GM12872 (cell line): ENCODE data around the gene TMEM272.
A peak's percentile ranks its signal among the peaks of the same experiment; 100 is the strongest.

Experiments used
- CTCF ChIP-seq: IDR thresholded peaks from 3 replicates; pipeline ENCODE4 v1.5.1; 2011; ENCODE audit warnings: low read depth, mild to moderate bottlenecking, low read length, moderate library complexity; ENCODE audit not compliant: insufficient read depth

The TMEM272 gene

DNA sequence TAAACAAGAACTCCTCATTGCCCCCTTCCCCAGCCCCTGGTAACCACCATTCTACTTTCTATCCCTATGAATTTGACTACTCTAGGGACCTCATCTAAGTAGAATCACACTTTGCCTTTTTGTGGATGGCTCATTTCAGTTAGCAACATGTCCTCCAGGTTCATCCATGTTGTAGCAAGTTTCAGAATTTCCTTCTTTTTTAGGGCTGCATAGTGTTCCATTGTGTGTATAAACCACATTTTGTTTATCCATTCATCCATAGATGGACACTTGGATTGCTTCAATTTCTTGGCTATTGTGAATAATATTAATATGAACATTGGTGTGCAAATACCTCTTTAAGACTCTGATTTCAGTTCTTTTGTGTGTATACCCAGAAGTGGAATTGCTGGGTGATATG, 36.2 kb downstream of the TMEM272 start:
- TF ChIP-seq CTCF: no peak

DNA sequence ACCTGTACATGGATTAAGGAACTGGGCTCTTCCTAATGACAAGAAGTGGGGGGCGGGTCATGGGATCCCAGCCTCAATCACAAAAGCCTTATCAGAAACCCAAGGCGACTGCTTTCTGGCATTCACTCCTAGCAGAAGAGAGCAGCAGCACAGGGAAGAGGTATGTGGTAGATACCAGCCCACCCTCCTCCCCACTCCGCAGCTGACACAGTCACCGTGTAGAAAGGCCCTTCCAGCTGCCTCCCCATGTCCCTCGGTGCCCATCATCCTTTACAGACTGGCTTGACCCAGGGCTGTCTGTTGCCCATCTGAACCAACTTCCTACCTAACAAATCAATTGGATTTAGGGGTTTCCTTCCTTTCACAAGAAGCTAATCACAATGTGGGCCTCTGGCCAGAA, 37.9 kb downstream of the TMEM272 start:
- no peak for TF ChIP-seq CTCF

DNA sequence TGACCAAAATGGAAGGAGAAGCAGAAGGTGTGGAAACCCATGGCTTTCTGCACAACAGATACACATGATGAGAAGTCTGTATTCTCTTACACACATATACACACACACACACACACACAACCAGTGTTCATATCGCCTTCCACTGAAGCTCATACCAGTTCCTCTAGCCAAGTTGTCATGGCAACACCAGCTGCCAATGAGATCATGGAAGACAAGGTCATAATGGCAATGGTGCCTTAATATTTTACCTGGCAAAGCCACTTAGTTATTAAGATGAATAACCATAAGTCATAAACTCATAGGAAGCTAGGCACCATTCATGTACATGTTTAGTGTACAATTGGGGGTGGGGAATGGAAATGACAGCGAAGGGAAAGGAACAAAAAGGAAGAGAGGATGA, 38.4 kb downstream of the TMEM272 start:
- no peak for TF ChIP-seq CTCF

DNA sequence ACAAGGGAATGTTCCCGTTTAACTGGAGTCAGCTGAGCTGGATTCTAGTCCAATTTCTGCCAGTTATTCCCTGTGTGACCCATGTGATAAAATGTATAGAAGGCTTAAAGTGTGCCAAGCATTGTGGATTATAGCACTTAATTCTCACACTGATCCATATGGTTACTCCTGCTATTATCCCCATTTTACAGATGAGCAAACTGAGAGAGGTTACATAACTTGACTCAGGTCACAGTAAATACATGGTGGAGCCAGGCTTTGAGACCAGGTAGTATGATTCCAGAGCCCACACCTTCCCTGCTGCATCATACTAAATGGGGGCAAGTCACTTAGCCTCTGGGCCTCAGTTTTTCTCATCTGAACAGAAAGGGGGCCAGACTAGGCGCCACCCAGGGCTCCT, 39.1 kb downstream of the TMEM272 start:
- TF ChIP-seq CTCF: no peak

GRCh38 chr13:51805313-51805712, 39.7 kb downstream of the TMEM272 start:
- no peak for TF ChIP-seq CTCF

DNA sequence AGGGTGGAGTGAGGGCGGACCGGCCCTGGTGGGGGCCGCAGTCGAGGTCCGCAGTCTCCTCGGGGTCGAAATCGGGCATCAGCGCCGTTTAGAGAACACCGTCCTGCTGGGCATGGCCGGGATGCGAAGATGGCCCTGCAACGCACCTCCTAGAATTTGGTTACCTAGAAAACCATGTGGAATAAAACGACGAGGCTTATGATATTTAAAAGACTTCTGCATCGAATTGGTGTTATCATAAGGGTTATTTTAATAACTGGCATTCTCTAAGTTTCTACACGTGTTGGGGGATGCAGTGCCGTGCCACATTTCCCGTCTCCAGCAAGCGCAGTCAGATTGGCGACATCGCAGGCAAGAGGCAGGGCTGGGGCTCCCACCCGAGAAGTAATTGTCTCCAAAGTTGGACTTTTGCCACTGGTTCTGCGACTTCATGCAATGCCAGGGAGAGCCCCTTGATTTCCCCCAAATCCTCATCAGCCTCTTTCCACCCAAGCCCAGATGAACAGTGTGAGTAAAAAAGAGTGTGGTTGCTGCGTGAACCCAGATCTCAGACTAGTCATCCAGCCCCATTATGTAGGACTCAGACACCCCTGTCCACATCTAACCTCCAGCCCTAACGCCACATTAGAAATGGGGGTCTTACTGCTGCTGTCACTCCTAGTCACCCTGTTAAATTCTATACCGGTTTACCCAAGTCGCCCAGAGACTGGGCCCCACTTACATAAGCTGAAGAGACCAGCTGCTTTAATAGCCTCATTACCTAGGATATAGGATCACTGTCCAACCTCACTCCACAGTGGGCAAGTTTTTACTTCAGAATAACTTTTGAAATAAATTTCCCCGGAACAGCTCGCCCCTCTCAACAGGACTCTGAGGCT, 40.4 kb downstream of the TMEM272 start:
- TF ChIP-seq CTCF: no peak

- peak; percentile 28; the same call in 1 of the 3 replicates for TF ChIP-seq CTCF
Measured at GRCh38 chr13:51803422-51804294, 41.3 kb downstream of the TMEM272 start, which contains the start of gene DHRS12. Gene DHRS12 (minus strand): TSS chr13:51804163. CDS start chr13:51799659, 4,504 bp downstream.
